K562 (cell line): ENCODE data around the gene CSNK1G2. TPM values are rescaled to one million over a fixed set of nuclear protein-coding genes. Genes with fewer than 3 reads are reported as not detected.

Experiments
- ATAC-seq: fragments of 200-7000 bp; cut with Tn5 transposase; 3 replicates; pipeline ENCODE4 v1.9.1; 2020; ENCODE audit warnings: moderate library complexity
- BruUV-seq: library from RNA; stranded (reverse); fragments of 400-500 nt; replicated peaks from 2 replicates; lab custom pipeline; 2021; lab: Mats Ljungman, UMichigan
- CTCF ChIA-PET: fragments of 300-600 bp; formaldehyde crosslinking; extraction: SDS; loops from one replicate; lab custom pipeline; 2021; ENCODE audit warnings: low intra/inter-chr PET ratio; lab: Yijun Ruan, JAX
- POLR2A ChIA-PET: fragments of 300-600, 350-650 bp; sonication (Branson Sonifier 250); formaldehyde crosslinking; extraction: SDS; loops from one replicate; lab custom pipeline; 2021; ENCODE audit warnings: antibody characterized with exemption, inconsistent platforms; lab: Yijun Ruan, JAX
- DNase-seq, 4 experiments: peaks; one replicate each; pipeline versions ENCODE4 v3.0.0 to v3.0.0-alpha.2; 2011 to 2018; ENCODE audit warnings: low spot score in 3 of 4, mixed read lengths in 3 of 4; ENCODE audit errors: extremely low read depth in 1 of 4
- FAIRE-seq: peaks from 2 replicates; lab custom pipeline; 2011; peaks lifted over from hg19 to GRCh38; lab: Jason Lieb, UNC
- H2AFZ ChIP-seq: 2 replicates; pipeline ENCODE4 v1.6.0; 2011; ENCODE audit warnings: low read depth, low read length, control low read depth, inconsistent platforms
- H3K27ac ChIP-seq: fragments of 200-600 bp; 3 replicates; pipeline ENCODE4 v1.8.0; 2011; ENCODE audit warnings: low read depth, mild to moderate bottlenecking, control low read depth, inconsistent platforms, low read length, moderate library complexity, mixed read lengths; ENCODE audit errors: extremely low read depth
- H3K27me3 ChIP-seq, 2 experiments: fragments of 300-600 bp in 1 of 2; 2 replicates in 1 of 2; 3 replicates in 1 of 2; pipeline versions ENCODE4 v1.6.0 to v1.8.0; 2011; ENCODE audit warnings: inconsistent platforms in 2 of 2, low read length in 2 of 2, mild to moderate bottlenecking in 1 of 2, mixed read lengths in 1 of 2, moderate library complexity in 1 of 2; ENCODE audit not compliant: control insufficient read depth in 2 of 2, insufficient read depth in 2 of 2
- H3K36me3 ChIP-seq: fragments of 300-600 bp; 3 replicates; pipeline ENCODE4 v1.8.0; 2011; ENCODE audit warnings: mild to moderate bottlenecking, low read length, inconsistent platforms; ENCODE audit not compliant: control insufficient read depth, insufficient read depth
- H3K4me1 ChIP-seq, 2 experiments: fragments of 200-600 bp in 1 of 2; replicated peaks in 1 of 2; 2 replicates in 1 of 2; 3 replicates in 1 of 2; pipeline versions ENCODE4 v1.5.1 to v1.8.0; 2011; ENCODE audit warnings: inconsistent platforms in 2 of 2, low read length in 2 of 2, mild to moderate bottlenecking in 1 of 2, mixed read lengths in 1 of 2, moderate library complexity in 1 of 2; ENCODE audit not compliant: control insufficient read depth in 2 of 2, insufficient read depth in 2 of 2
- H3K4me2 ChIP-seq: 2 replicates; pipeline ENCODE4 v1.6.1; 2011; ENCODE audit warnings: low read length, control low read depth, inconsistent platforms, mixed read lengths; ENCODE audit not compliant: insufficient read depth
- H3K4me3 ChIP-seq: fragments of 200-600 bp; sonication (generic), shearing (Covaris generic); 2 replicates; pipeline ENCODE4 v1.5.1; 2016; ENCODE audit warnings: control low read depth, inconsistent platforms
- H3K79me2 ChIP-seq: fragments of 200-600 bp; 3 replicates; pipeline ENCODE4 v1.8.0; 2011; ENCODE audit warnings: low read length, inconsistent platforms; ENCODE audit not compliant: control insufficient read depth, insufficient read depth
- H3K9ac ChIP-seq, 2 experiments: 2 replicates each; pipeline versions ENCODE4 v1.6.0 to v1.6.1; 2011; ENCODE audit warnings: low read depth in 2 of 2, low read length in 2 of 2, control low read depth in 1 of 2, inconsistent platforms in 1 of 2, mild to moderate bottlenecking in 1 of 2, mixed read lengths in 1 of 2; ENCODE audit not compliant: insufficient read depth in 1 of 2
- H3K9me1 ChIP-seq: one replicate; pipeline ENCODE4 v1.6.0; 2011; ENCODE audit warnings: inconsistent platforms, mild to moderate bottlenecking, low read length, moderate library complexity; ENCODE audit not compliant: control insufficient read depth, insufficient read depth
- H3K9me3 ChIP-seq: replicated peaks from 2 replicates; pipeline ENCODE4 v1.5.1; 2011; ENCODE audit warnings: low read depth, low read length, inconsistent platforms; ENCODE audit not compliant: control insufficient read depth, insufficient read depth
- H4K20me1 ChIP-seq: replicated peaks from 2 replicates; pipeline ENCODE4 v1.6.1; 2011; ENCODE audit warnings: low read length, inconsistent platforms, mixed read lengths; ENCODE audit not compliant: control insufficient read depth, insufficient read depth
- PYGO2 ChIP-seq: fragments of 450-650 bp; IDR thresholded peaks from 2 replicates; pipeline ENCODE4 v1.6.1; 2016; ENCODE audit warnings: mild to moderate bottlenecking, missing genetic modification characterization, moderate library complexity, missing compliant biosample characterization
- SMARCA4 ChIP-seq: fragments of 450-650 bp; IDR thresholded peaks from 2 replicates; pipeline ENCODE4 v1.6.1; 2016
- SNIP1 ChIP-seq: fragments of 450-650 bp; IDR thresholded peaks from 2 replicates; pipeline ENCODE4 v1.7.1; 2017; ENCODE audit warnings: low read depth, mild to moderate bottlenecking
- U2AF2 ChIP-seq: fragments of 200-400 bp; formaldehyde crosslinking; optimal IDR thresholded peaks from 2 replicates; pipeline ENCODE3; 2017; ENCODE audit warnings: low read depth, mild to moderate bottlenecking, low read length
- ZBTB7A ChIP-seq: IDR thresholded peaks from 2 replicates; pipeline ENCODE4 v1.6.1; 2011; ENCODE audit warnings: low read depth, mild to moderate bottlenecking, low read length, moderate library complexity, borderline replicate concordance; ENCODE audit not compliant: control insufficient read depth
- ZNF3 ChIP-seq: fragments of 250-450 bp; sonication (Bioruptor Pico); IDR thresholded peaks from 2 replicates; pipeline ENCODE4 v1.5.0; 2021; ENCODE audit warnings: mild to moderate bottlenecking, moderate library complexity
- WGBS: fragments of 100-300 bp; shearing (Covaris generic); methylation state at CpG from one replicate; pipeline ENCODE4 v1.1.6; 2016; ENCODE audit warnings: low coverage, mixed read lengths; ENCODE audit not compliant: insufficient coverage; ENCODE audit errors: missing lambda C conversion rate; 5-methylcytosine and 5-hydroxymethylcytosine counted together
- in situ Hi-C: fragments of 300-500 bp; cut with MboI; formaldehyde crosslinking; loops from 4 replicates; pipeline ENCODE4 v1.15.0; 2018; ENCODE audit warnings: inconsistent platforms, mixed read lengths
- intact Hi-C: fragments of 100-400 bp; cut with micrococcal nuclease; formaldehyde crosslinking; loops from 2 replicates; pipeline ENCODE4 v1.14.2; 2022
- polyA plus RNA-seq, 8 experiments: library from polyadenylated mRNA; depleted of rRNA in 4 of 8; stranded (reverse) in 5 of 8; unstranded in 3 of 8; fragments of >200 nt; fragmentation: Nextera tagmentation in 2 of 8; fragmentation: Illumina TruSeq in 1 of 8; extraction: Ambion mirVana in 2 of 8; extraction: Trizol in 1 of 8; gene quantifications; 2 replicates each; pipeline versions ENCODE4 v1.2.1 to v1.2.3, GENCODE V29; 2011 to 2014; ENCODE audit warnings: inconsistent platforms in 1 of 8, missing spikeins in 1 of 8
- total RNA-seq, 7 experiments: library from RNA; depleted of rRNA in 6 of 7; stranded (reverse); fragments of >200 nt in 6 of 7; fragmentation: Illumina TruSeq in 2 of 7; extraction: Trizol in 2 of 7; gene quantifications; 2 replicates each; pipeline versions ENCODE4 v1.2.1 to v1.2.3, GENCODE V29; 2011 to 2021; ENCODE audit warnings: low replicate concordance in 1 of 7
- TF ChIP-seq, protein P1 (sequence below): fragments of 450-650 bp; IDR thresholded peaks from 2 replicates; pipeline ENCODE4 v1.6.1; 2018; ENCODE audit not compliant: partially characterized antibody
- TF ChIP-seq, protein P2 (sequence below): fragments of 450-650 bp; IDR thresholded peaks from 2 replicates; pipeline ENCODE4 v1.6.1; 2014; ENCODE audit warnings: low read depth, mild to moderate bottlenecking, moderate library complexity, borderline replicate concordance
- TF ChIP-seq, protein P3 (sequence below), 2 experiments: fragments of 250-450 bp in 1 of 2; fragments of 450-650 bp in 1 of 2; sonication (Bioruptor Pico) in 1 of 2; IDR thresholded peaks; 2 replicates each; pipeline versions ENCODE4 v1.6.1 to v1.8.0; 2016 to 2021; ENCODE audit warnings: mild to moderate bottlenecking in 2 of 2, moderate library complexity in 2 of 2, missing compliant biosample characterization in 1 of 2, missing genetic modification characterization in 1 of 2
- TF ChIP-seq, protein P4 (sequence below), 2 experiments: IDR thresholded peaks; 2 replicates each; pipeline ENCODE4 v1.6.1; 2011; ENCODE audit warnings: borderline replicate concordance in 1 of 2, control low read depth in 1 of 2, low read depth in 1 of 2, low read length in 1 of 2, mild to moderate bottlenecking in 1 of 2, mixed read lengths in 1 of 2, moderate library complexity in 1 of 2; ENCODE audit not compliant: insufficient read depth in 1 of 2, insufficient read length in 1 of 2, poor library complexity in 1 of 2, severe bottlenecking in 1 of 2; ENCODE audit errors: extremely low read depth in 1 of 2

The CSNK1G2 gene
- total and polyA plus RNA-seq, 9 of the 15 experiments (the other 6 are each of a cell fraction or from before 2014, with no cell fraction given): 0.48 to 119 (median 49.5) TPM

DNA sequence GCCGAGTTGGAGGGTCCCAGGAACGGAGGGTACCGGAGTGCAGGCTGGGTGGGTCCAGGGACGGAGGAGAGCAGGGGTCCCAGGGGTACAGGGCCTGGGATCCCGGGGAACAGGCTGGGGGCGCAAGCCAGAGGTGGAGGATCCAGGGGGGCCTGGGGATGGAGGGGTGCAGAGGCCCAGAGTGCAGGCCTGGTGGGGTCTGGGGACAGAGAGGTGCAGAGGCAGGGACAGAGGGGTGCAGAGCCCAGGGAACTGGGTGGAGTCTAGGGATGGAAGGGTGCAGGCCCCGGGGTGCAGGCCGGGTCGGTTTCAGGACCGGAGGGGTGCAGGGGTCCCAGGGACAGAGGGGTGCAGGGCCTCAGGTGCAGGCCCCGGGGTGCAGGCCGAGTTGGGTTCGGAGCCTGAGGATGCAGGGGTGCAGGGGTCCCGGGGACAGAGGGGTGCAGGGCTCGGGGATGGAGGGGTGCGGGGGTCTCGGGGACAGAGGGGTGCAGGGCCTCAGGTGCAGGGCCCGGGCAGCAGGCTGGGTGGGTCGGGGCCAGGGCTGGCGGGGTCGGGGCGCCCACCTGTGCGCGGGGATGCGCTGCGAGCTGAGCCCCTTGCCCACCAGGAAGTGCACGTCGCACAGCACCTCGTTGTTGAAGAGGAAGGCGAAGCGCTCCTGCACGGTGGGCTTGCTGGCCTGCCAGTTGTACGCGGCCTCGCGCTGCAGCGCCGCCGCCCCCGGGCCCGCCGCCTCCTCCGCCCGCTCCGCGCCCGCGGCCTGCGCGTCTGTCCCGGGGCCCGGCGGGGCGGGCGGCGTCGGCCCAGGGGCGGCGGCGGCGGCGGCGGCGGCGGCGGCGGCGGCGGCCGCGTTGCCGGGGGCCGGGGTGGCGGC lies 74.0 kb downstream of the CSNK1G2 start:
- Histone ChIP-seq H3K79me2 (peaks cover 7% of the 10 kb centered on the region), H4K20me1 (no peaks in the 10 kb centered on the region), H3K4me1 (peaks cover 0 to 48% of the 10 kb centered on the region in 2 experiments; a peak in 2 of 5 replicates), H3K9me1 (no peaks in the 10 kb centered on the region), H3K9ac (peak overlapping the region; percentile 59 to 98; a peak in 3 of 4 replicates), H3K4me3 (peak overlapping the region; percentile 49), H3K4me2 (peak overlapping the region; percentile 76), H2AFZ (no peak overlapping the region), H3K27me3 (no peaks in the 10 kb centered on the region), H3K9me3 (no peaks in the 10 kb centered on the region), H3K27ac (peak overlapping the region; percentile 52; the same call in 1 of the 3 replicates), H3K36me3 (no peaks in the 10 kb centered on the region)
- intact Hi-C loops: loop anchor here (5.0 kb wide), 1 partner anchor 72 kb away; no protein-coding TSS in a partner anchor
- DNase-seq: peak in 3 of 4 experiments; percentile 35 to 88 (median 87)
- 2% methylated on average over 14 of the region's 74 CpGs for WGBS
- CTCF ChIA-PET: no interaction called here
- POLR2A ChIA-PET: no interaction called here
- ATAC-seq: peak; percentile 55
- BruUV-seq: no TSS peak
- no peak for FAIRE-seq
- in situ Hi-C loops: no loop called here
- no peak for TF ChIP-seq SNIP1
- TF ChIP-seq ZNF3: no peak
- TF ChIP-seq ZBTB7A: peak; percentile 74; the same call in 1 of the 2 replicates
- TF ChIP-seq, protein P1, sequence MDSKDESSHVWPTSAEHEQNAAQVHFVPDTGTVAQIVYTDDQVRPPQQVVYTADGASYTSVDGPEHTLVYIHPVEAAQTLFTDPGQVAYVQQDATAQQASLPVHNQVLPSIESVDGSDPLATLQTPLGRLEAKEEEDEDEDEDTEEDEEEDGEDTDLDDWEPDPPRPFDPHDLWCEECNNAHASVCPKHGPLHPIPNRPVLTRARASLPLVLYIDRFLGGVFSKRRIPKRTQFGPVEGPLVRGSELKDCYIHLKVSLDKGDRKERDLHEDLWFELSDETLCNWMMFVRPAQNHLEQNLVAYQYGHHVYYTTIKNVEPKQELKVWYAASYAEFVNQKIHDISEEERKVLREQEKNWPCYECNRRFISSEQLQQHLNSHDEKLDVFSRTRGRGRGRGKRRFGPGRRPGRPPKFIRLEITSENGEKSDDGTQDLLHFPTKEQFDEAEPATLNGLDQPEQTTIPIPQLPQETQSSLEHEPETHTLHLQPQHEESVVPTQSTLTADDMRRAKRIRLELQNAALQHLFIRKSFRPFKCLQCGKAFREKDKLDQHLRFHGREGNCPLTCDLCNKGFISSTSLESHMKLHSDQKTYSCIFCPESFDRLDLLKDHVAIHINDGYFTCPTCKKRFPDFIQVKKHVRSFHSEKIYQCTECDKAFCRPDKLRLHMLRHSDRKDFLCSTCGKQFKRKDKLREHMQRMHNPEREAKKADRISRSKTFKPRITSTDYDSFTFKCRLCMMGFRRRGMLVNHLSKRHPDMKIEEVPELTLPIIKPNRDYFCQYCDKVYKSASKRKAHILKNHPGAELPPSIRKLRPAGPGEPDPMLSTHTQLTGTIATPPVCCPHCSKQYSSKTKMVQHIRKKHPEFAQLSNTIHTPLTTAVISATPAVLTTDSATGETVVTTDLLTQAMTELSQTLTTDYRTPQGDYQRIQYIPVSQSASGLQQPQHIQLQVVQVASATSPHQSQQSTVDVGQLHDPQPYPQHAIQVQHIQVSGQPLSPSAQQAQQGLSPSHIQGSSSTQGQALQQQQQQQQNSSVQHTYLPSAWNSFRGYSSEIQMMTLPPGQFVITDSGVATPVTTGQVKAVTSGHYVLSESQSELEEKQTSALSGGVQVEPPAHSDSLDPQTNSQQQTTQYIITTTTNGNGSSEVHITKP: no peak
- TF ChIP-seq, protein P2, sequence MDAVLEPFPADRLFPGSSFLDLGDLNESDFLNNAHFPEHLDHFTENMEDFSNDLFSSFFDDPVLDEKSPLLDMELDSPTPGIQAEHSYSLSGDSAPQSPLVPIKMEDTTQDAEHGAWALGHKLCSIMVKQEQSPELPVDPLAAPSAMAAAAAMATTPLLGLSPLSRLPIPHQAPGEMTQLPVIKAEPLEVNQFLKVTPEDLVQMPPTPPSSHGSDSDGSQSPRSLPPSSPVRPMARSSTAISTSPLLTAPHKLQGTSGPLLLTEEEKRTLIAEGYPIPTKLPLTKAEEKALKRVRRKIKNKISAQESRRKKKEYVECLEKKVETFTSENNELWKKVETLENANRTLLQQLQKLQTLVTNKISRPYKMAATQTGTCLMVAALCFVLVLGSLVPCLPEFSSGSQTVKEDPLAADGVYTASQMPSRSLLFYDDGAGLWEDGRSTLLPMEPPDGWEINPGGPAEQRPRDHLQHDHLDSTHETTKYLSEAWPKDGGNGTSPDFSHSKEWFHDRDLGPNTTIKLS: no peak
- no peak for TF ChIP-seq U2AF2
- TF ChIP-seq, protein P3, sequence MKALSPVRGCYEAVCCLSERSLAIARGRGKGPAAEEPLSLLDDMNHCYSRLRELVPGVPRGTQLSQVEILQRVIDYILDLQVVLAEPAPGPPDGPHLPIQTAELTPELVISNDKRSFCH (CRISPR knock-in tag; IDR thresholded peaks at IDR 0.05): no peak
- TF ChIP-seq, protein P3 (tag; IDR thresholded peaks at IDR 0.05): no peak
- TF ChIP-seq SMARCA4: no peak
- TF ChIP-seq, protein P4, sequence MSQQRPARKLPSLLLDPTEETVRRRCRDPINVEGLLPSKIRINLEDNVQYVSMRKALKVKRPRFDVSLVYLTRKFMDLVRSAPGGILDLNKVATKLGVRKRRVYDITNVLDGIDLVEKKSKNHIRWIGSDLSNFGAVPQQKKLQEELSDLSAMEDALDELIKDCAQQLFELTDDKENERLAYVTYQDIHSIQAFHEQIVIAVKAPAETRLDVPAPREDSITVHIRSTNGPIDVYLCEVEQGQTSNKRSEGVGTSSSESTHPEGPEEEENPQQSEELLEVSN (IDR thresholded peaks at IDR 0.05; ENCODE audit: borderline replicate concordance in 1 of 2, extremely low read depth in 1 of 2, insufficient read depth in 1 of 2, insufficient read length in 1 of 2, low read depth in 1 of 2, low read length in 1 of 2, poor library complexity in 1 of 2, severe bottlenecking in 1 of 2): peak; percentile 22 to 56
- TF ChIP-seq PYGO2: no peak
